Colonic mucosa (tissue), 4 donors: Measurements from ENCODE around the gene FAM107A. TPM values are rescaled to one million over a fixed set of nuclear protein-coding genes. Genes with fewer than 3 reads are reported as not detected.
A peak's percentile ranks its signal among the peaks of the same experiment; 100 is the strongest.

Experiments
- DNase-seq: peaks from one replicate; pipeline ENCODE4 v3.0.0-alpha.2; 2020
- H3K27ac ChIP-seq: fragments of 200-600 bp; one replicate; pipeline ENCODE4 v1.8.0; 2021
- H3K27me3 ChIP-seq: fragments of 200-600 bp; one replicate; pipeline ENCODE4 v1.8.0; 2021
- H3K36me3 ChIP-seq: fragments of 200-600 bp; one replicate; pipeline ENCODE4 v1.8.0; 2021
- H3K4me1 ChIP-seq: fragments of 200-600 bp; one replicate; pipeline ENCODE4 v1.8.0; 2021; ENCODE audit warnings: mild to moderate bottlenecking
- H3K4me3 ChIP-seq: fragments of 200-600 bp; one replicate; pipeline ENCODE4 v1.8.0; 2021
- H3K9ac ChIP-seq, 2 donors: one replicate each; pipeline ENCODE4 v1.7.0; 2013; ENCODE audit warnings: control low read depth in 2 of 2, low read depth in 2 of 2, low read length in 2 of 2
- H3K9me3 ChIP-seq: fragments of 200-600 bp; one replicate; pipeline ENCODE4 v1.8.0; 2021
- intact Hi-C: fragments of 100-400 bp; cut with DNase I; formaldehyde crosslinking; loops from one replicate; pipeline ENCODE4 v1.14.1; 2022
- total RNA-seq, 2 donors: library from RNA; stranded (reverse); fragmentation: NEBNext Ultra II Directional in 1 of 2; extraction: Animal tissue kit (Norgen Biotek cat#: 25700) in 1 of 2; gene quantifications; one replicate each; pipeline ENCODE4 v1.2.1, GENCODE V29; 2021
- TF ChIP-seq, protein P1 (sequence below): fragments of 200-600 bp; IDR thresholded peaks from one replicate; pipeline ENCODE4 v1.8.0; 2022; ENCODE audit warnings: antibody characterized with exemption, mild to moderate bottlenecking
- donor health status: healthy.
- donor health status: DM: no; HTN: no; CAD: no.
- donor health status: DM: no; HTN: no; CAD: no.

FAM107A gene
- total RNA-seq, 2 donors from 2014 or later: 2.2 to 5.1 TPM

GRCh38 chr3:58563386-58564035 lies 13.7 kb downstream of the FAM107A start:
- intact Hi-C loops: no loop called here
- H3K9ac ChIP-seq: no peak overlapping the region

GRCh38 chr3:58562498-58562897 lies 14.7 kb downstream of the FAM107A start:
- Histone ChIP-seq H3K27me3 (no peaks in the 10 kb centered on the region), H3K9ac (no peak overlapping the region), H3K4me3 (no peak overlapping the region), H3K9me3 (no peaks in the 10 kb centered on the region), H3K27ac (no peak overlapping the region), H3K4me1 (no peaks in the 10 kb centered on the region), H3K36me3 (no peaks in the 10 kb centered on the region)
- DNase-seq: no peak
- TF ChIP-seq, protein P1, sequence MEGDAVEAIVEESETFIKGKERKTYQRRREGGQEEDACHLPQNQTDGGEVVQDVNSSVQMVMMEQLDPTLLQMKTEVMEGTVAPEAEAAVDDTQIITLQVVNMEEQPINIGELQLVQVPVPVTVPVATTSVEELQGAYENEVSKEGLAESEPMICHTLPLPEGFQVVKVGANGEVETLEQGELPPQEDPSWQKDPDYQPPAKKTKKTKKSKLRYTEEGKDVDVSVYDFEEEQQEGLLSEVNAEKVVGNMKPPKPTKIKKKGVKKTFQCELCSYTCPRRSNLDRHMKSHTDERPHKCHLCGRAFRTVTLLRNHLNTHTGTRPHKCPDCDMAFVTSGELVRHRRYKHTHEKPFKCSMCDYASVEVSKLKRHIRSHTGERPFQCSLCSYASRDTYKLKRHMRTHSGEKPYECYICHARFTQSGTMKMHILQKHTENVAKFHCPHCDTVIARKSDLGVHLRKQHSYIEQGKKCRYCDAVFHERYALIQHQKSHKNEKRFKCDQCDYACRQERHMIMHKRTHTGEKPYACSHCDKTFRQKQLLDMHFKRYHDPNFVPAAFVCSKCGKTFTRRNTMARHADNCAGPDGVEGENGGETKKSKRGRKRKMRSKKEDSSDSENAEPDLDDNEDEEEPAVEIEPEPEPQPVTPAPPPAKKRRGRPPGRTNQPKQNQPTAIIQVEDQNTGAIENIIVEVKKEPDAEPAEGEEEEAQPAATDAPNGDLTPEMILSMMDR: no peak
- intact Hi-C loops: no loop called here

More at GRCh38 chr3:58563386-58564035, 13.7 kb downstream of the FAM107A start:
- peak; percentile 13 for DNase-seq
- Histone ChIP-seq H3K4me1 (no peaks in the 10 kb centered on the region), H3K27me3 (no peaks in the 10 kb centered on the region), H3K4me3 (no peak overlapping the region), H3K27ac (no peak overlapping the region), H3K9me3 (no peaks in the 10 kb centered on the region), H3K36me3 (no peaks in the 10 kb centered on the region)
- TF ChIP-seq, protein P1: no peak

GRCh38 chr3:58560771-58561311 lies 16.4 kb downstream of the FAM107A start:
- Histone ChIP-seq H3K9ac (no peak overlapping the region), H3K9me3 (no peaks in the 10 kb centered on the region), H3K4me3 (no peak overlapping the region), H3K36me3 (no peaks in the 10 kb centered on the region), H3K27ac (no peak overlapping the region), H3K4me1 (no peaks in the 10 kb centered on the region), H3K27me3 (no peaks in the 10 kb centered on the region)
- TF ChIP-seq, protein P1: no peak
- intact Hi-C loops: no loop called here
- no peak for DNase-seq

DNA sequence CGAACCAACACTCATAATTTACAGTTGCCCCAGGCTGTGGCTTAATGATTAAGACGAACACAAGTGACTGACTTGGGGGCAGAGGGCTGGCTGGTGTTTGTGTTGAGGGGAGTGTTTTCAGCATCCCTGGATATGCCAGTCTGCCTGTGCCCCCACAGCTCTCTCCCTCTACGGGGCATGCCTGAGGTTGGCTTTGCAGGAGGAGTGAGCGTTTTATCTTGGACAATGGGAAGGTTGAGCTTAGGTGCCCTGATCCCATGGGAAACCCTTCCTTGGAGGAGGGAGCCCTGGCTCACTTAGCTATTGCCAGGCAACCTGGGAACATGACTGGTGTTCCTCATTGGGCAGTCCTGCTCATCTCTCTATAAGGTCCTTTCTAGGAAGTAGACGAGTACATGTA lies 17.6 kb downstream of the FAM107A start:
- TF ChIP-seq, protein P1: no peak
- intact Hi-C loops: no loop called here

DNA sequence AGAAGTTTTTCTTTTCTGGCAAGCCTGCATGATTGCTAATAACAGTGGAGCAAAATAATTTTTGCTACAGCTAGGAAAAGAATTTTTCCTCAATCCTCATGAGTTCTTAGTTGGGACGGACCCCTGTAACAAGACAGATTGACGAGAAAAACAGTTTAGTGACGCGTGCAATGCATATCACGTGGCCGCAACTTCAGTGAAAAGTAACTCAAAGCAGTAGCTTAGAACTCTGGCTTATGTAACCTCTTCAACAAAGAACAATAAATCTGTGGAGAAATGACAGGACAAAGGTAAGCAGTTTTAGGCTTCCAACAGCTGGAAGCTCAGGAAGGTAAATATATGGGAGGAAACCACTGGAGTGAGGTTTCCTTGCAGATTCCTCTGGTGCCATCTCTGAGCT lies 19.7 kb downstream of the FAM107A start:
- no peak overlapping the region for H3K9ac ChIP-seq
- no peaks in the 10 kb centered on the region for H3K36me3 ChIP-seq
- H3K4me1 ChIP-seq: no peaks in the 10 kb centered on the region
- no peak for DNase-seq
- H3K27me3 ChIP-seq: no peaks in the 10 kb centered on the region
- no peak overlapping the region for H3K4me3 ChIP-seq
- TF ChIP-seq, protein P1: no peak
- intact Hi-C loops: no loop called here
- no peaks in the 10 kb centered on the region for H3K9me3 ChIP-seq
- no peak overlapping the region for H3K27ac ChIP-seq

More for the DNA sequence above, 17.6 kb downstream of the FAM107A start:
- H3K9ac ChIP-seq: no peak overlapping the region
- H3K4me1 ChIP-seq: no peaks in the 10 kb centered on the region
- H3K27me3 ChIP-seq: no peaks in the 10 kb centered on the region
- no peaks in the 10 kb centered on the region for H3K36me3 ChIP-seq
- no peak overlapping the region for H3K4me3 ChIP-seq
- no peak for DNase-seq
- H3K27ac ChIP-seq: no peak overlapping the region
- H3K9me3 ChIP-seq: no peaks in the 10 kb centered on the region
